Suprapubic skin (tissue), 4 donors: ENCODE results near the gene GRIK3. TPM values are rescaled to one million over a fixed set of nuclear protein-coding genes. Genes with fewer than 3 reads are reported as not detected.

Experiments
- DNase-seq, 2 donors: peaks; one replicate each; pipeline ENCODE4 v3.0.0-alpha.2; 2019; ENCODE audit warnings: low spot score in 2 of 2
- H3K27ac ChIP-seq: fragments of 200-600 bp; sonication (generic); one replicate; pipeline ENCODE4 v1.5.1; 2019
- H3K27me3 ChIP-seq: fragments of 200-600 bp; sonication (generic); one replicate; pipeline ENCODE4 v1.5.1; 2019
- H3K36me3 ChIP-seq: fragments of 200-600 bp; sonication (generic); one replicate; pipeline ENCODE4 v1.5.1; 2019
- H3K4me1 ChIP-seq: fragments of 200-600 bp; sonication (generic); one replicate; pipeline ENCODE4 v1.5.1; 2019
- H3K4me3 ChIP-seq: fragments of 200-600 bp; sonication (generic); one replicate; pipeline ENCODE4 v1.5.1; 2019; ENCODE audit warnings: mild to moderate bottlenecking
- H3K9me3 ChIP-seq: fragments of 200-600 bp; sonication (generic); one replicate; pipeline ENCODE4 v1.5.1; 2019
- CTCF ChIP-seq, 2 donors: fragments of 200-600 bp in 1 of 2; fragments of 450-650 bp in 1 of 2; sonication (generic) in 1 of 2; IDR thresholded peaks; one replicate each; pipeline ENCODE4 v1.5.1; 2016 to 2019; ENCODE audit warnings: antibody characterized with exemption in 2 of 2, mild to moderate bottlenecking in 1 of 2, moderate library complexity in 1 of 2
- EP300 ChIP-seq: sonication (generic); formaldehyde crosslinking; IDR thresholded peaks from one replicate; pipeline ENCODE4 v1.6.1; 2017; ENCODE audit warnings: antibody characterized with exemption
- POLR2A ChIP-seq, 2 donors: fragments of 450-650 bp; IDR thresholded peaks; one replicate each; pipeline ENCODE4 v1.6.1; 2017; ENCODE audit warnings: antibody characterized with exemption in 2 of 2, mild to moderate bottlenecking in 2 of 2, moderate library complexity in 2 of 2
- POLR2AphosphoS5 ChIP-seq, 3 donors: sonication (generic); formaldehyde crosslinking; IDR thresholded peaks; one replicate each; pipeline ENCODE4 v1.6.1; 2017; ENCODE audit warnings: antibody characterized with exemption in 3 of 3
- WGBS: methylation state at CpG from one replicate; pipeline ENCODE4 v1.1.5; 2018; 5-methylcytosine and 5-hydroxymethylcytosine counted together
- total RNA-seq, 4 donors: library from RNA; depleted of rRNA; stranded (reverse); fragments of >200 nt; gene quantifications; one replicate each; pipeline ENCODE4 v1.1.0, GENCODE V29; 2016

Gene GRIK3
- total RNA-seq, 4 donors from 2014 or later = 0.18 to 0.64 (median 0.37) TPM

- peaks cover 15% of the 10 kb centered on the region for H3K27me3 ChIP-seq
- WGBS = 72% methylated on average over 7 of the region's 8 CpGs
- peak in 1 of 2 donors; percentile 8 for DNase-seq
Observed at GRCh38 chr1:36884029-36884701, 150.2 kb downstream of the GRIK3 start.

GRCh38 chr1:36883315-36883949 lies 150.9 kb downstream of the GRIK3 start:
- peaks cover 16% of the 10 kb centered on the region for H3K27me3 ChIP-seq
- no peak overlapping the region for H3K27ac ChIP-seq
- H3K4me3 ChIP-seq = no peak overlapping the region
- H3K9me3 ChIP-seq = no peaks in the 10 kb centered on the region
- no peaks in the 10 kb centered on the region for H3K4me1 ChIP-seq
- DNase-seq = peak in 1 of 2 donors; percentile 21
- H3K36me3 ChIP-seq = no peaks in the 10 kb centered on the region
- WGBS = 85% methylated on average over 3 of the region's 3 CpGs
- TF ChIP-seq POLR2A (IDR thresholded peaks at IDR 0.05) (no peak), POLR2AphosphoS5 (IDR thresholded peaks at IDR 0.05) (no peak), EP300 (no peak), CTCF (IDR thresholded peaks at IDR 0.05) (no peak)

More at GRCh38 chr1:36884029-36884701, 150.2 kb downstream of the GRIK3 start:
- H3K27ac ChIP-seq = no peak overlapping the region
- no peaks in the 10 kb centered on the region for H3K4me1 ChIP-seq
- TF ChIP-seq CTCF (IDR thresholded peaks at IDR 0.05) (no peak), POLR2A (IDR thresholded peaks at IDR 0.05) (no peak), EP300 (no peak), POLR2AphosphoS5 (IDR thresholded peaks at IDR 0.05) (no peak)
- no peaks in the 10 kb centered on the region for H3K9me3 ChIP-seq
- H3K4me3 ChIP-seq = no peak overlapping the region
- no peaks in the 10 kb centered on the region for H3K36me3 ChIP-seq

- no peaks in the 10 kb centered on the region for H3K4me1 ChIP-seq
- TF ChIP-seq POLR2AphosphoS5 (IDR thresholded peaks at IDR 0.05) (no peak), CTCF (IDR thresholded peaks at IDR 0.05) (no peak), POLR2A (IDR thresholded peaks at IDR 0.05) (no peak), EP300 (no peak)
- peaks cover 16% of the 10 kb centered on the region for H3K27me3 ChIP-seq
- WGBS = 90% methylated on average over 11 of the region's 11 CpGs
- no peaks in the 10 kb centered on the region for H3K36me3 ChIP-seq
- peak in 1 of 2 donors; percentile 5 for DNase-seq
- no peak overlapping the region for H3K4me3 ChIP-seq
- H3K9me3 ChIP-seq = no peaks in the 10 kb centered on the region
- H3K27ac ChIP-seq = no peak overlapping the region
Observed at GRCh38 chr1:36882536-36883285, 151.6 kb downstream of the GRIK3 start.

GRCh38 chr1:36881541-36881940 lies 152.8 kb downstream of the GRIK3 start:
- no peak for TF ChIP-seq POLR2A (IDR thresholded peaks at IDR 0.05)
- no peak for TF ChIP-seq EP300
- no peak for TF ChIP-seq POLR2AphosphoS5 (IDR thresholded peaks at IDR 0.05)
- no peak for TF ChIP-seq CTCF (IDR thresholded peaks at IDR 0.05)
- H3K36me3 ChIP-seq = no peaks in the 10 kb centered on the region
- no peaks in the 10 kb centered on the region for H3K4me1 ChIP-seq
- H3K27ac ChIP-seq = no peak overlapping the region
- WGBS = 77% methylated on average over 6 of the region's 6 CpGs
- H3K4me3 ChIP-seq = no peak overlapping the region
- DNase-seq = no peak
- H3K9me3 ChIP-seq = no peaks in the 10 kb centered on the region
- H3K27me3 ChIP-seq = peaks cover 24% of the 10 kb centered on the region

- Histone ChIP-seq H3K27ac (no peak overlapping the region), H3K36me3 (no peaks in the 10 kb centered on the region), H3K4me1 (no peaks in the 10 kb centered on the region), H3K4me3 (no peak overlapping the region), H3K27me3 (peaks cover 28% of the 10 kb centered on the region), H3K9me3 (no peaks in the 10 kb centered on the region)
- WGBS = 94% methylated on average over 2 of the region's 3 CpGs
- DNase-seq = no peak
- TF ChIP-seq CTCF (IDR thresholded peaks at IDR 0.05) (no peak), POLR2A (IDR thresholded peaks at IDR 0.05) (no peak), POLR2AphosphoS5 (IDR thresholded peaks at IDR 0.05) (no peak), EP300 (no peak)
Observed at GRCh38 chr1:36881068-36881405, 153.3 kb downstream of the GRIK3 start.
